Measurements from ENCODE around the gene CCNL1.

Gene CCNL1

GRCh38 chr3:157125101-157125500 is 34.8 kb downstream of the CCNL1 start:
- no peak for TF ChIP-seq ESRRG (CRISPR knock-in tag; IDR thresholded peaks at IDR 0.05)
- TF ChIP-seq BACH2 (CRISPR knock-in tag; IDR thresholded peaks at IDR 0.05; ENCODE audit: borderline replicate concordance) = no peak
- TF ChIP-seq OSR1 (CRISPR knock-in tag; IDR thresholded peaks at IDR 0.05) = no peak
- TF ChIP-seq TCF4 (CRISPR knock-in tag; IDR thresholded peaks at IDR 0.05; ENCODE audit: borderline replicate concordance) = no peak
- no peak for TF ChIP-seq CSRNP3 (CRISPR knock-in tag; IDR thresholded peaks at IDR 0.05)
- no peak for TF ChIP-seq POU6F1 (CRISPR knock-in tag; IDR thresholded peaks at IDR 0.05; ENCODE audit: borderline replicate concordance, low read depth)
- no peak for ATAC-seq

- TF ChIP-seq RARB (CRISPR knock-in tag; IDR thresholded peaks at IDR 0.05) (no peak), ZNF70 (CRISPR knock-in tag; IDR thresholded peaks at IDR 0.05) (no peak), ESRRG (CRISPR knock-in tag; IDR thresholded peaks at IDR 0.05) (no peak), OSR1 (CRISPR knock-in tag; IDR thresholded peaks at IDR 0.05) (no peak), ZNF565 (CRISPR knock-in tag; conservative IDR thresholded peaks at IDR 0.05; ENCODE audit: low read depth) (no peak), ZNF8 (CRISPR knock-in tag; IDR thresholded peaks at IDR 0.05) (no peak), ZFP30 (CRISPR knock-in tag; IDR thresholded peaks at IDR 0.05) (no peak), CREB5 (CRISPR knock-in tag; IDR thresholded peaks at IDR 0.05; ENCODE audit: low read depth) (no peak), PPARA (CRISPR knock-in tag; IDR thresholded peaks at IDR 0.05; ENCODE audit: borderline replicate concordance) (no peak), CSDC2 (CRISPR knock-in tag; IDR thresholded peaks at IDR 0.05) (no peak), ZFP3 (CRISPR knock-in tag; IDR thresholded peaks at IDR 0.05) (no peak), CSRNP3 (CRISPR knock-in tag; IDR thresholded peaks at IDR 0.05) (no peak)
- no peak for ATAC-seq
Measured at GRCh38 chr3:157123621-157124020, 36.3 kb downstream of the CCNL1 start.

- ATAC-seq = 0 out of 3 replicates have a peak, but pooled peaks have one; percentile 14
- TF ChIP-seq OSR1 (CRISPR knock-in tag; IDR thresholded peaks at IDR 0.05) (no peak), RARB (CRISPR knock-in tag; IDR thresholded peaks at IDR 0.05) (no peak), TOX (CRISPR knock-in tag; IDR thresholded peaks at IDR 0.05; ENCODE audit: borderline replicate concordance) (no peak), ARNTL (CRISPR knock-in tag; IDR thresholded peaks at IDR 0.05; ENCODE audit: borderline replicate concordance, low read depth) (no peak), ISL1 (CRISPR knock-in tag; IDR thresholded peaks at IDR 0.05) (no peak), CREB5 (CRISPR knock-in tag; IDR thresholded peaks at IDR 0.05; ENCODE audit: low read depth) (no peak), ZNF8 (CRISPR knock-in tag; IDR thresholded peaks at IDR 0.05) (no peak), CSRNP3 (CRISPR knock-in tag; IDR thresholded peaks at IDR 0.05) (no peak)
Measured at GRCh38 chr3:157122832-157123427, 37.0 kb downstream of the CCNL1 start.

GRCh38 chr3:157122116-157122515 is 37.8 kb downstream of the CCNL1 start:
- peak; percentile 90 for ATAC-seq
- no peak for TF ChIP-seq POU6F1 (CRISPR knock-in tag; IDR thresholded peaks at IDR 0.05; ENCODE audit: borderline replicate concordance, low read depth)
- TF ChIP-seq CSRNP3 (CRISPR knock-in tag; IDR thresholded peaks at IDR 0.05) = no peak
- no peak for TF ChIP-seq PPARA (CRISPR knock-in tag; IDR thresholded peaks at IDR 0.05; ENCODE audit: borderline replicate concordance)
- no peak for TF ChIP-seq GLIS3 (CRISPR knock-in tag; IDR thresholded peaks at IDR 0.05)
- no peak for TF ChIP-seq PATZ1 (CRISPR knock-in tag; IDR thresholded peaks at IDR 0.05; ENCODE audit: borderline replicate concordance)
